NCI-H2081 treated with DMSO at 0.1 percent for 48 hours (cell line): ENCODE results near the gene FKBP2.

Experiments
- DNase-seq: peaks from one replicate; lab custom pipeline; 2025; lab: John Stamatoyannopoulos, UW

FKBP2 gene

DNA sequence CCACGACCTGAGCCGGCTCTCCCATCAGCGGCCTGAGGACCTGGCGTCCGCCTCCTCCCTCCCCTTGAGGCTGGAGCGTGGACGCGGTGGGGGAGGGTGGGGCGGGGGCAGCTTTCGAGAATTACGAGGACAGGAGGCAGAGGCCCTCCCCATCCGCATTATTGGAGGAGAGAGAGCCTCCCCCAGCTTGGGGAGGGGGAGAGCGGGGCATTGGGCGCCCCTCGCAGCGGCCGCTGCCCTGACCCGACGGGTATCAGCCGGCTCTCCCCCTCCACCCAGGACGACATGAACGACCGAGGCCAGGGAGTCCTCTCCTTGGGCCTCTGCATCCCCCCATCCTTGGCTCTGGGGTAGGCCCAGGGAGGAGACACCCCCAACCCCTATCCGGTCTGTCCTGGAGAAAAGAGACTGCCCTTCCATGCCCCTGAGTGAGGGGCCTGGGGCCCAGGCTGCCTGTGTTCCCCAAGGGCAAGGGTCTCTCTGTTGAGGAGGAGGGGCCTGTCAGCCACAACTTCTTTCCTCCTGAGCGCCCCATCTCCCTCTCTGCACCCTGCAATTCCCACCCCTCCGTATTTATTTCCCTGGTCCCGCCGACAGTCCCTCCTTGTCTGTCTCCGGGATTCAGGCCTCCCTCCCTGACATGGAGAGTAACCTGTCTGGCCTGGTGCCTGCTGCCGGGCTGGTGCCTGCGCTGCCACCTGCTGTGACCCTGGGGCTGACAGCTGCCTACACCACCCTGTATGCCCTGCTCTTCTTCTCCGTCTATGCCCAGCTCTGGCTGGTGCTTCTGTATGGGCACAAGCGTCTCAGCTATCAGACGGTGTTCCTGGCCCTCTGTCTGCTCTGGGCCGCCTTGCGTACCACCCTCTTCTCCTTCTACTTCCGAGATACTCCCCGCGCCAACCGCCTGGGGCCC is 45.2 kb downstream of the FKBP2 start:
- DNase-seq = no peak

DNA sequence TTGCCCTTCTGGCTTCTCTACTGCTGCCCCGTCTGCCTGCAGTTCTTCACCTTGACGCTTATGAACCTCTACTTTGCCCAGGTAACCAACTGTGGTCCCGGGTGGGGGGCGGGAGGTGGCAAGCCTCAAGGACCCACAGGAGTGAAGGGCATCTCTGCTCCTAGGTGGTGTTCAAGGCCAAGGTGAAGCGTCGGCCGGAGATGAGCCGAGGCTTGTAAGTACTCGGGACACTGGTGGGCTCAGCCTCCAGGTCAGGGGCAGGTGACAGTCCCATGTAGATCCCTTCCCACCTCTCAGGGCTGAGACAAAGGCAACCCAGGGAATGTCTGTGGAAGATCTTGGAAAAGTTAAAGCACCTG is 45.9 kb downstream of the FKBP2 start:
- no peak for DNase-seq

- no peak for DNase-seq
Observed at GRCh38 chr11:64287676-64288352, 46.9 kb downstream of the FKBP2 start.

- no peak for DNase-seq
Observed at GRCh38 chr11:64288353-64288750, 47.5 kb downstream of the FKBP2 start.

DNA sequence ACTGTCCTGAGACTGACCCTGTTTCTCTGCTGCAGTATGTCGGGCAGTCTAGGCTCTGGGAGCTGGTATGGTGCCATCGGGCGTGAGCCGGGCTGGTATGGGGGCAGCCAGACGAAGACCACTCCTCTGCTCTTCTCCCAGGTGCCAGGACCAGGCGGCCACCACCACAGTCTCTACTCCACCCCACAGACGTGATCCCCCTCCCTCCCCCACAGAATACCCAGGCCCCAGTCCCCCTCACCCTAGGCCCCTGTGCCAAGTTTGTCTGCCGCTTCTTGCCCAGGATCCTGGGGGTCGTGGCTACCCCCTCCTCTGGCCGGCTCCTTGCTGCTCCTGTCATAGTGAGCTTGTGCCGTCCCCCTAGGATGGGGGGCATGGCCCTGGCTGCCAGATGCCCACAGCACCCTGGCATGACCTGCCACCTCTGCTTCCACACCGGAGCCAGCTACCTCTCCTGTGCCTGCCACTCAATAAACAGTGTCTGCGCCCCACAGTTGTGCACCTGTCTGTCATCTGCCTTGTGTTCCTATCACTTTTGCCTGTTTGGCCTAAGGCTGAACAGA is 48.2 kb downstream of the FKBP2 start:
- no peak for DNase-seq

- DNase-seq = no peak
Observed at GRCh38 chr11:64290352-64291261, 49.7 kb downstream of the FKBP2 start.

- DNase-seq = no peak
Observed at GRCh38 chr11:64291262-64291751, 50.4 kb downstream of the FKBP2 start, which contains the start of gene KCNK4. Gene KCNK4 (plus strand): TSS chr11:64291302. CDS start chr11:64293019, 1,717 bp downstream.

DNA sequence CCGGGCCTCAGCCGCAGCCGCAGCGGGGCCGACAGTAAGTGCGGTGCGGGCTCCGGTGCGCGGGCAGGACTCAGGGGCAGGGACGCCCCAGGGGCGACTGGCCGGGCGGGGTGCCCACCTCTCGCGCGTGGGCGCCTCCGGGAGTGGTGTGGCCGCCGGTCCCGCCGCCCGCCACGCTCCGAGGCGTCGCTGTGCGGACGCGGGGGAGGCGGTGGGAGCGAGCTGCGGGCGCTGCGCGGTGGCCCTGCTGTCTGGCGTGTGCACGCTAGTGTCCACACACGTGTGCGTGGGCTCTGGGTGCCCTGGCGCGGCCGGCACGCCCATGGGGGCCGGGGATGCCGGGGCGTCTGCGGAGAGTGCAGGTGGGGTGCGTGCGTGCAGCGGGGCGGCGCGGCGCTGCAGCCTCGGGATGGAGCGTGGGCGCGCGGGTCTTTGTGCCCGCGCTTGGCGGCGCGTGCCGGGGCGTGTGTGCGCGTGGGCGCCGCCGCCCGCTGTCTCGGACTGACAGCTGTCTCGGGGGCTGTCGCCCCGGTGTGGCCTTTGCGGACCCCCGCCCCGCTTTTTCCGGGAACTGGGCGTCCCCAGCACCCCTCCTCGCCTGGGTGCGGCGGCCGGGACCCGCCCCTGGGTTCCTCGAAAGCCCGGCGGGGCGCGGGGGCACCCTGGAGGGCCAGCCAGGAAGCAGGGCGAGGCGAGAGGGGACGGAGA is 51.0 kb downstream of the FKBP2 start:
- DNase-seq = no peak

GRCh38 chr11:64292460-64293254 is 51.8 kb downstream of the FKBP2 start:
- no peak for DNase-seq
